HG02763 (cell line): ENCODE measurements around the gene CHMP6.

Experiments used
- ATAC-seq: cut with Tn5 transposase; IDR thresholded peaks from one replicate; pipeline ENCODE4 v1.9.1; 2021; ENCODE audit warnings: mild to moderate bottlenecking, moderate library complexity; ENCODE audit not compliant: unreplicated experiment

The CHMP6 gene

DNA sequence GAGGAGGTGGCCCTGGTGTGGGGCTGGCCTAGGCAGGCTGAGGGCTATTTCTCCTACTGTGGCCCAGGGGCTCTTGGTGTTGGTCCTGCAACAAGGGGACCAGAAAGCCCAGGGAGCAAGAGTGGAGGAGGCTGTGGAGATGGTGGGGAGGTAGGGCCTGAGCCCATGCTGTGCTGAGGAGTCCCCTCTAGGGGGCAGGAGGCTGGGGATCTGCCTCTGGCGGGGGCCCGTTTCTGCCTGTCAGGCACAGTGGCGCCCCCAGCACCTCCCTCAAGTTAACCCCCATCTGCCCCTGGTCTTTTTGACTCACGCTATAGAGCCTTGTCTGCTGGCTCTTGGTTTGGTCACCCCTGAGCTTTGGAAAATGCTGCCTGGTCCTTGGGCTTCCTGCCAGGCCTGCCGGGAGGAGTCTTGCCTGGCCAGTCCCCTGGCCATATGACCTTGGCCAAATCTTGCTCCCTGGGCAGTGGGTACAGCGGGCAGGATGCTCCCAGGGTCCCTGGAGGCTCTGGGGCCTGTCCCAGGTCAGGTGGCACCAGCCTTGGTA is 49.2 kb downstream of the CHMP6 start:
- no peak for ATAC-seq

DNA sequence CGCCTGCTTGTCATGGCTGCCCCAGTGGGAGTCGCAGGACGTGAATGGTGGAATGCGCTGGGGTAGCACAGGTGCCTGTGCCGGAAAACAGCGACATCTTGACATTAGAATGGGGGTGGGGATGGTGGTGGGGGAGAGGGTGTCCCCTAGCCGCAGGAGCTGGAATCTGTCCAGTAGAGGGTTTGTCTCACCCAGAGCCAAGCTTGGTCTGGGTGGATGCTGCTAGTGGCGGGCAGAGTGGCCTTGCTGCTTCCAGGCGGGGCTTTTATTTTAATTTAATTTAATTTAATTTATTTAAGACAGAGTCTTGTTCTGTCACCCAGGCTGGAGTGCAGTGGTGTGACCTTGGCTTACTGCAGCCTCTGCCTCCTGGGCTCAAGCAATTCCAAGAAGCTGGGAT is 51.0 kb downstream of the CHMP6 start:
- no peak for ATAC-seq

DNA sequence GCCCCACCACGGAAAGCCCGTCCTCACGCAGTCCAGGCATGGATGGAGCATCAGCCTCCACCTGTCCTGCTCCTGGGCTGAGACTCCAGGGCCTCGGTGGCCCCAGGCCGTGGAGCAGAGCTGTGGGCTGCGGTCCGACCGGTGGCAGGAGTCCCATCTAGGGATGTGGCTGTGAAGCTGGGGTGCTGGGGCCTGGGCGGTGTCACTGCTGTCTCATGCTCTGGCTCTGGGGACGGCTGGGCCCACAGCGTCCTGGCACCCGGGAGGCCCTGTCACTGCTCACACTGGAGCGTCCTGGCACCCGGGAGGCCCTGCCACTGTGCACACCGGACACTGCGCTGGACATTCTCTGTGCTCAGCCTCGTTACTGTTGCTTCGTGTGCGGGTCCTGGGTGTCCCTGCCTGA is 51.7 kb downstream of the CHMP6 start:
- no peak for ATAC-seq

DNA sequence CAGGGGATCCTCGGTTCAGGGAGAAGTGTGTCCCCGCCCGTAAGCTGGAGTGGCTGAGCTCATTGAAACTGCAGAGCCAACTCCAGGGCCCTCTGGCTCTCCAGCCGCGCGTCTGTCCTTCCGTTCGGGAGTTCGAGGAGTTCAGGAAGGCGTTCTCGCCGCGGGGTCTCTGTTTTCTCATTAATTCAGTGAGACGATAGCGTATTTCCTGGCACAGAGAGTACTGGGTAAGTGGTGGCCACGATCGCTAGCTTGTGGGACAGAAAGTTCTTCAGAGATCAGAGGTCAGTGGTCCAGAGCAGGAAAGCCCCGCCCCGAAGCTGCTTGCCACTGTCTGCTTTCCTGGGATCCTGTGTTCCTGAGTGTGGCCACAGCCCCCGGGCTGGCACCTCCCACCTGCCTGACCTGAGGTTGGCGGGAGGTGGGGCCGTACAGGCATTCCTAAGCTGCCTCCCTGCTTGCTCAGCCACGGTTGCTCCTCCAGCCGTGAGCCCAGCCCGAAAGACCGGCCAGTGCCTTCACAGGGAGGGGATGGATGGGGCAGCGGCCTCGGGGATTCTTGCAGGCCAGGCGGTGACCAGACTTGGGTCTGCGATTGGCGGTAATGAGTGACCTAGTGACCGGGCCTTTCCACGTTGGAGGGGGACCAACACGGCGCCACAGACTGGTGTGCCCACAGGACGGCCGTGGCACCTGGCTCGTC is 52.2 kb downstream of the CHMP6 start:
- ATAC-seq: no peak

DNA sequence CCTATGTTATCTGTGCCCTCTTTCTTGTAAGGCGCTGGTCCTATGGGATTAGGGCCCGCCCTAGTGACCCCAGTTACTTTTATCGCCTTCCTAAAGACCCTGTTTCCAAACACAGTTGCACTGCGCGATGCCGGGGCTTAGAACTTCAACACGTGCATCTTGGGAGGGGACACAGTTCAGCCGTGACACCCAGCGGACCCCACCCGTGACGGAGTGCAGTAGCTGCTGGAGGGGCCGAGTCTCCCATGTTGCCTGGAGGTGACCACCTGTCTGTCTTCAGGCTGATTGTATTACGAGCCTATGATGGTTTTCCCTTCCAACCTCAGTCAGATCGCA is 52.8 kb downstream of the CHMP6 start:
- no peak for ATAC-seq

DNA sequence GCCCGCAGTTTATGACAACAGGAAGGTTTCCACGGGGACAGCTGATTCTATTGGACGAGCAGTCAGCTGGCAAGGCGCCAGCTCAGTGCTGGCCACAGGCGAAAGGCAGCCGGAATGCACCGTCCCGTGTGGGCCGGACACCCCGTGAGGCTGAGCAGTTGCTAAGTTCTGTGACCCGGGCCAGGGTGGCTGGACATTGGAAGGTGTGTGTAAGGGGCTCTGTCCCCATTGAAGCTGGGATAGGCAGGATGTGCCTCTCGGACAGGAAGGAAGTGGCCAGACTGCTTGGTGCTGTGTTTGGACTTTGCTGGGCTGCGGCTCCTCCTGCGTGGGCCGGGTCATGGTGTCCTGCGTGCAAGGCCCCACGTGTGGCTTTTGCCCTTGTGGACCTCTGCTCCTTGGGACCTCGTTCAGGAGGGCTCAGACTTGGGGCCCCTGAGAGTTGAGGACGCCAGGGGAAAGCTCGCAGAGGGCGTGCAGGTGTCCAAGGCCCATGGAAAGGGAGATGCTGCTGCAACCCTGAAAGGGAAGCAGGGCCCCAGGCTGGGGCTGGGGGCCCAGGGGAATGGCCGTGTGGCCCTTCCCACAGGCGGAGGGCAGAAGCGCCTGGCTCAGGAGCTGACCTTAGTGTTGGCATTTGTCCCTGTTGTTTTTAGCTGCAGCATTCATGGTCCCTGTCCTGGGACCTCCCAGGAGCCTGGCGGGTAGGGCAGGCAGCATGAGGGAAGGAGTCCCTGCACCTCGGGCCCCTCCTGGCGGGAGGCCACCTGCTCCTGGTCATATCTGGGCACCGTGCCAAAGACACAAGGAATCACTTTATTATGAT is 53.3 kb downstream of the CHMP6 start:
- no peak for ATAC-seq

DNA sequence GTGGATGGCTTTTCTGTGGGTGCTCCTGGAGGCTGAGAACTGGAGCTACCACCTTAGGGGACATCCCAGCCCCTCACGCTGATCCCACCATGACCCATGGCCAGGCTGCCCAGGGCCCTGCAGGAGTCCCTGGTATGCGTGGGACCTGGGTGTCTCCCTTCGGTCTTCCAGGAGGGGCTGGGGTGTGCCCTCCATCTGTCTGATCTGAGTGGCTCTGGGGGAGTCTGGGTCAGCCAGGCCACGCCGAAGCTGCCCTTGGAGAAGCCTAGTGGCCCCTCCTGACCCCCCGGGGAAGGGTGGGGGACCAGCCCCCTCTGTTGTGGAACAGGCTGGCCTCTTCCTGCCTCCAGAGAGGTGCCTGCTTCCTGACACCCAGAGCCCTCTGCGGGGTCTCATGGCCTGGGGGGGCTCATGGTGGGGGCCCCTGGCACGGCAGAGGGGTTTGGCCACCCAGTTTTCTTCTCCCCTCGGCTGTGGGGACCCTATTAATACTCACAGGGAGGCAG is 54.0 kb downstream of the CHMP6 start:
- ATAC-seq: no peak

DNA sequence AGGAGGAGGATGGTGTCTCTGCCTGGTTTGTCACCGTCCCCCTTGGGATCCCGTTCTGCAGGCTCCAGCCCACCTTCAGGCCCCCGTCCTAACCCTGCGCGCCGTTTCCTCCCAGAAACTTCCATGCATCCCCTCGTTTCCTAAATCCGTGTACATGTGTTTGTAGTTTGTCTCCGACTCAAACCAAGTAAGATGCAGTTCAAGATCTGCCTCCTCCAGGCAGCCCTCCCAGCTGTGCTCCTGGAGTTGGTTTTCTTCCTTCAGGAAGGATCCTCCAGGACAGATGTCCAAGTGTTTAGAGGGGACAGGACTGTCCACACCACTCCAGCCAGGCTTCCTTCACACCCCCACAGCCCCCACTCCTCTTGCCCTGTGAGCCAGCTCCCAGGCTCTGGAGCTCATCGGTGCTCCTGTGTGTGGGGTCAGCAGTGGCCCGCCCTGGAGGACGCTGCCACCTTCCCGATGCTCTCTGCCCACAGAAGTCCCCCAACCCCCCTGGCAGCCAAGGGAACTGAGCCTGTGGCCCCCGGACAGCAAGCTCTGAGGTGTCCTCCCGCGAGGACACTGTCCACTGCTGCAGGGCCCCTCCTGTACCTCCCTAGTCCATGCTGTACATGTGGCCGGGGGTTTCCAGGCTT is 54.6 kb downstream of the CHMP6 start:
- no peak for ATAC-seq

DNA sequence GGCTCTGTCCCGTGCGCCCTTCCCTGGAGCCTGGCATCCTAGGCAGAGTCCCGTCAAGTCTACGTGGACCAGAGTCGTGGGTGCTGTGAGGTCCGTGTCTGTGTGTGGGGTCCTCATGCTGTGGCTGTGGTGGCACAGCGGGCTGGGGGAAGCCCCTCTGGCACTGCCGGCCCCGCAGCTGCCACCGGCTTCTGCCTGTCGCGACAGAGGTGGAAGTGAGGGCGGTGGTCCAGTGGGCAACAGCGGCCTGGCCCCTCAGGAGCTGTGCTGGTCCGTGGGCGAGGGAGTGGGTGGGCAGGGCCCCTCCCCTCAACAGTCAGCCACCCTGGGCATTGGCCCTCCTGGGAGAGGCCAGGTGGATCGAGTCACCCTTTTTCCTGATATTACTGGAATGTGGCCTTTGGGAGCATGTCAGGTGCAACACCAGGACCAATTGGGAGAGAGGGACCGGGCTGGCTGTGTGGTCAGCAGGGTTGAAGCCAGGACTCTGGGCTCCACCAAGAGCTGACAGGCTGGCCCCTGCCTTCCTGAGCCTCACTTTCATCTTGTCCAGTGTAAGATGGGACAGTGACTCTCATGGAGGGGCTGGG is 55.2 kb downstream of the CHMP6 start:
- ATAC-seq: no peak

DNA sequence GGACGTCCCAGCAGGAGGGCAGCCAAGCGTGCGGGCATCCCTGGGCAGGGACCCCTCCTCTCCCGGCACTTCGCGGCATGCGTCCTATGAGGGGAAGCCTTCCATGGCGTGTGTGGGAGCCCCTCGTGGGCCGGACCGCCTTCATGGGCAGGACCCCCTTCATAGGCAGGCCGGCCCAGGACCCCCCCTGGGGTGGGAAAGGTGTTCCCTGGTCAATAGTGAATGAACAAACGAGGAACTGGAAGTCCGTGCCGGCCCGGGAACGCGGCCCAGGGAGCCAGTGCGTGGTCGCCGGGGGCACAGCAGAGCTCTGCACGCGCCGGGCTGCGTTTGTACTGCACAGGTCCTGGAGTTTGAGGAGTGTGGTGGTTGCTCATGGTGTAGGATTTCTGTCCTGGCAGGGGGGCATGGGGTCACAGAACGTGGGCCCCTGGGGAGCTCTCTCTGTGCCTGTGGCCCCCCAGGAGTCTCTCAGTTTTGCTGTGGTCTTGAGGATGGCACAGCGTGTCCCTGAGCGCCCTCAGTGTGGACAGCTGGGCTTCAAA is 57.3 kb downstream of the CHMP6 start:
- no peak for ATAC-seq

DNA sequence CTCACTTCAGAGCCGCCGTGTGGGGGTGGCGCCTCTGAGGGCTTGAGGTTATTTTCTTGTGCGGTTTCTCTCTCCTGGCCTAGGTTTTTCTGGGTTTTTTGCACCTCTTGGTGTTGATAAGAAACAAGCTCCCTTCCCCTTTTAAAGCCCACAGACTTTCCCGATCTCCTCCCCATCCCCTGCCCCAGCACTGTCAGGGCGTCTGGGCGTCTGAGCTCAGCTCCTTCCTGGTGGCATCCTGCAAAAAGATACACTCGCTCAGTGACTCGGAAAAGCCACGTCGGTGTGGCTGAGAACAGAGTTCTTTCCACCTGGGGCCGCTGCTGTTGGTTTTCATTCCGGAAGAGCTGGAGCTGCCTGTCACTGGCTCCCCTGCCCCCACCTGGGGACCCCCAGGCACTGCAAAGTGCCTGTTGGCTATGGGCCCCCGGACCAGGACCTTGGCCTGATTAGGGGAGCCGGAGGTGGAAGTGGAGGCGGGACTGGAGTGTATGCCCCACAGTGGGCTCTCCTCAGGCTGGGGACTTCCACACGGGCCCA is 57.8 kb downstream of the CHMP6 start:
- no peak for ATAC-seq
